HCT116 (cell line): Measurements from ENCODE around the gene CADPS2. TPM values are rescaled to one million over a fixed set of nuclear protein-coding genes. Genes with fewer than 3 reads are reported as not detected.

ENCODE experiments used
- ATAC-seq: fragments of 200-7000 bp; cut with Tn5 transposase; 2 replicates; pipeline ENCODE4 v1.9.1; 2020; ENCODE audit warnings: mild to moderate bottlenecking, moderate library complexity
- BruUV-seq: library from RNA; stranded (reverse); fragments of 400-500 nt; replicated peaks from 2 replicates; lab custom pipeline; 2021; lab: Mats Ljungman, UMichigan
- CTCF ChIA-PET: fragments of 300-600 bp; sonication (Branson Sonifier 250); formaldehyde crosslinking; loops from one replicate; lab custom pipeline; 2021; ENCODE audit warnings: antibody characterized with exemption; lab: Charles Lee
- POLR2A ChIA-PET: fragments of 300-600, 350-600 bp; sonication (Branson Sonifier 250); formaldehyde crosslinking; loops from one replicate; lab custom pipeline; 2021; ENCODE audit warnings: antibody characterized with exemption; lab: Charles Lee
- RAD21 ChIA-PET, 2 experiments: fragments of 300-600 bp; sonication (Branson Sonifier 250); formaldehyde crosslinking; loops; one replicate each; lab custom pipeline; 2023; ENCODE audit warnings: low total read pairs in 2 of 2; ENCODE audit not compliant: uncharacterized antibody in 2 of 2, unreplicated experiment in 2 of 2, low non-redundant PET in 1 of 2; lab: Charles Lee
- DNase-seq: peaks from one replicate; pipeline ENCODE4 v3.0.0-alpha.2; 2010; ENCODE audit warnings: low read depth, low spot score
- H2AFZ ChIP-seq: fragments of 200-600 bp; shearing (Covaris generic), sonication (generic); 2 replicates; pipeline ENCODE4 v1.6.1; 2017; ENCODE audit warnings: low read depth, mixed run types, mixed read lengths, antibody characterized with exemption, low read length; ENCODE audit not compliant: poor library complexity, severe bottlenecking
- H3K27ac ChIP-seq: 2 replicates; pipeline ENCODE4 v1.5.1; 2012; ENCODE audit warnings: low read depth, low read length
- H3K27me3 ChIP-seq: fragments of 200-600 bp; sonication (generic); 2 replicates; pipeline ENCODE4 v1.6.1; 2016; ENCODE audit warnings: mixed run types, low read length, mixed read lengths; ENCODE audit not compliant: insufficient read depth
- H3K36me3 ChIP-seq, 2 experiments: fragments of 200-500 bp in 1 of 2; fragments of 200-600 bp in 1 of 2; sonication (Bioruptor generic) in 1 of 2; sonication (generic) in 1 of 2; 2 replicates each; pipeline versions ENCODE4 v1.5.1 to v1.6.1; 2014 to 2016; ENCODE audit warnings: low read length in 2 of 2, inconsistent platforms in 1 of 2, mixed read lengths in 1 of 2, mixed run types in 1 of 2; ENCODE audit not compliant: insufficient read depth in 2 of 2, control insufficient read depth in 1 of 2
- H3K4me1 ChIP-seq, 2 experiments: fragments of 200-600 bp in 1 of 2; sonication (generic) in 1 of 2; 2 replicates each; pipeline versions ENCODE4 v1.5.1 to v1.6.1; 2012 to 2017; ENCODE audit warnings: low read length in 2 of 2, inconsistent platforms in 1 of 2, mild to moderate bottlenecking in 1 of 2, mixed read lengths in 1 of 2, mixed run types in 1 of 2, moderate library complexity in 1 of 2; ENCODE audit not compliant: insufficient read depth in 2 of 2, control insufficient read depth in 1 of 2
- H3K4me2 ChIP-seq: fragments of 200-600 bp; sonication (generic); 2 replicates; pipeline ENCODE4 v1.6.1; 2017; ENCODE audit warnings: mixed run types, low read length, mixed read lengths
- H3K4me3 ChIP-seq, 2 experiments: fragments of 200-600 bp in 1 of 2; sonication (generic) in 1 of 2; replicated peaks in 1 of 2; 2 replicates each; pipeline ENCODE4 v1.5.1; 2011 to 2016; ENCODE audit warnings: low read length in 2 of 2, control low read depth in 1 of 2, low read depth in 1 of 2, mild to moderate bottlenecking in 1 of 2, mixed read lengths in 1 of 2, mixed run types in 1 of 2
- H3K79me2 ChIP-seq: fragments of 200-600 bp; sonication (generic); 2 replicates; pipeline ENCODE4 v1.6.1; 2017; ENCODE audit warnings: mild to moderate bottlenecking, mixed run types, low read length, moderate library complexity, mixed read lengths; ENCODE audit not compliant: insufficient read depth
- H3K9ac ChIP-seq: fragments of 200-600 bp; sonication (generic); 2 replicates; pipeline ENCODE4 v1.6.1; 2016; ENCODE audit warnings: low read length, mixed read lengths
- H3K9me2 ChIP-seq: fragments of 200-600 bp; sonication (generic), shearing (Covaris generic); 2 replicates; pipeline ENCODE4 v1.6.1; 2017; ENCODE audit warnings: mixed run types, mild to moderate bottlenecking, moderate library complexity; ENCODE audit not compliant: insufficient read depth
- H3K9me3 ChIP-seq, 2 experiments: fragments of 200-500 bp in 1 of 2; fragments of 200-600 bp in 1 of 2; sonication (Bioruptor generic) in 1 of 2; sonication (generic) in 1 of 2; 2 replicates each; pipeline ENCODE4 v1.6.1; 2014 to 2017; ENCODE audit warnings: low read length in 2 of 2, mixed read lengths in 2 of 2, inconsistent platforms in 1 of 2, low read depth in 1 of 2, mild to moderate bottlenecking in 1 of 2, mixed run types in 1 of 2, moderate library complexity in 1 of 2; ENCODE audit not compliant: control insufficient read depth in 1 of 2, insufficient read depth in 1 of 2
- H4K20me1 ChIP-seq: fragments of 200-600 bp; sonication (generic), shearing (Covaris generic); 2 replicates; pipeline ENCODE4 v1.6.1; 2017; ENCODE audit warnings: mixed run types, mild to moderate bottlenecking, moderate library complexity; ENCODE audit not compliant: insufficient read depth
- CBX3 ChIP-seq: IDR thresholded peaks from 2 replicates; pipeline ENCODE4 v1.6.1; 2012; ENCODE audit warnings: low read depth
- CEBPB ChIP-seq: IDR thresholded peaks from 2 replicates; pipeline ENCODE4 v1.6.1; 2012; ENCODE audit warnings: low read depth
- ELF1 ChIP-seq: IDR thresholded peaks from 2 replicates; pipeline ENCODE4 v1.6.1; 2012; ENCODE audit warnings: low read depth, borderline replicate concordance
- EZH2 ChIP-seq: fragments of 200-600 bp; sonication (generic); IDR thresholded peaks from 2 replicates; pipeline ENCODE4 v1.6.1; 2017; ENCODE audit warnings: antibody characterized with exemption, mixed run types
- EZH2phosphoT487 ChIP-seq: fragments of 200-600 bp; IDR thresholded peaks from 2 replicates; pipeline ENCODE4 v1.6.1; 2018; ENCODE audit warnings: antibody characterized with exemption, borderline replicate concordance
- FOSL1 ChIP-seq: IDR thresholded peaks from 2 replicates; pipeline ENCODE4 v1.6.1; 2012; ENCODE audit warnings: low read depth
- POLR2AphosphoS5 ChIP-seq: IDR thresholded peaks from 2 replicates; pipeline ENCODE4 v1.6.1; 2011; ENCODE audit warnings: mild to moderate bottlenecking, low read depth, low read length, moderate library complexity
- SP1 ChIP-seq: IDR thresholded peaks from 2 replicates; pipeline ENCODE4 v1.6.1; 2012; ENCODE audit warnings: low read depth
- TCF7L2 ChIP-seq: IDR thresholded peaks from 2 replicates; pipeline ENCODE4 v1.7.0; 2011; ENCODE audit warnings: borderline replicate concordance, inconsistent platforms; ENCODE audit not compliant: insufficient read depth, insufficient read length; ENCODE audit errors: extremely low read depth
- YY1 ChIP-seq: IDR thresholded peaks from 2 replicates; pipeline ENCODE4 v1.6.1; 2011; ENCODE audit warnings: low read length, low read depth, moderate library complexity, mild to moderate bottlenecking; ENCODE audit not compliant: insufficient replicate concordance; ENCODE audit errors: extremely low read depth
- ZNF274 ChIP-seq: fragments of 200-500 bp; sonication (Bioruptor generic); IDR thresholded peaks from 2 replicates; pipeline ENCODE4 v1.6.1; 2014; ENCODE audit warnings: mild to moderate bottlenecking, low read depth, low read length, inconsistent platforms
- intact Hi-C: fragments of 100-400 bp; cut with micrococcal nuclease; formaldehyde crosslinking; loops from 2 replicates; pipeline ENCODE4 v1.10.0; 2022
- total RNA-seq: library from RNA; stranded (reverse); gene quantifications from one replicate; pipeline ENCODE4 v1.2.1, GENCODE V29; 2021; ENCODE audit not compliant: unreplicated experiment
- TF ChIP-seq, protein P1 (sequence below): IDR thresholded peaks from 2 replicates; pipeline ENCODE4 v1.6.1; 2012
- TF ChIP-seq, protein P2 (sequence below): IDR thresholded peaks from 2 replicates; pipeline ENCODE4 v1.6.1; 2012; ENCODE audit warnings: low read depth
- TF ChIP-seq, protein P3 (sequence below), 3 experiments: fragments of 200-600 bp in 1 of 3; sonication (generic) in 1 of 3; IDR thresholded peaks in 2 of 3; conservative IDR thresholded peaks in 1 of 3; 2 replicates each; pipeline ENCODE4 v1.5.1; 2012 to 2017; ENCODE audit warnings: low read depth in 2 of 3, low read length in 2 of 3, antibody characterized with exemption in 1 of 3, borderline replicate concordance in 1 of 3, control low read depth in 1 of 3, mild to moderate bottlenecking in 1 of 3, mixed read lengths in 1 of 3, mixed run types in 1 of 3, moderate library complexity in 1 of 3; ENCODE audit not compliant: insufficient read depth in 1 of 3
- TF ChIP-seq, protein P4 (sequence below): IDR thresholded peaks from 2 replicates; pipeline ENCODE4 v1.6.1; 2011; ENCODE audit warnings: mild to moderate bottlenecking, low read length, moderate library complexity; ENCODE audit not compliant: insufficient replicate concordance; ENCODE audit errors: extremely low read depth

Gene CADPS2
- total RNA-seq, 1 experiment from 2014 or later = 7.5 TPM

DNA sequence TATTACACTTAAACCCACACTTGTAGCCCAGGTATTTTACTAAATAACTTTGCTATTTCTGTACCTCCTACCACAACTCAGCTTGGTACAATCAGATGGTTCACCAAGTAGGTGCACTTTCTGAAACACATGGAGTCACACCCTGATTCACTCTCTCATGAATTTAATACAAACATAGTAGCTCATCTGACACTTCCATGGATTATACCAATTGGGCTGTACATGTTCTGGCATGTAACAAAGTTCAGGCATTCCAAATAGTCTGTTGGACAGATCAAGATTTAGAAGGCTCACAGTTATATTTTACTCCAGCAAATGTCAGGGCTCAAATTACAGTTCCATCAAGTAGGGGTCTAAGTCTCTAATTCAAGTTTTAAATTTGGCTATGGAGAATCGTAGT is 121.4 kb downstream of the CADPS2 start:
- Histone ChIP-seq H3K4me2 (no peak overlapping the region), H3K9ac (no peak overlapping the region), H2AFZ (no peak overlapping the region), H3K9me3 (no peaks in the 10 kb centered on the region), H3K79me2 (no peaks in the 10 kb centered on the region), H3K4me3 (no peak overlapping the region), H3K27me3 (no peaks in the 10 kb centered on the region), H4K20me1 (no peaks in the 10 kb centered on the region), H3K36me3 (no peaks in the 10 kb centered on the region), H3K27ac (no peak overlapping the region), H3K9me2 (no peaks in the 10 kb centered on the region), H3K4me1 (no peaks in the 10 kb centered on the region)
- intact Hi-C loops = no loop called here
- TF ChIP-seq CEBPB (no peak), CBX3 (no peak), ELF1 (no peak), ZNF274 (no peak), YY1 (no peak), POLR2AphosphoS5 (no peak), SP1 (no peak), EZH2phosphoT487 (no peak), EZH2 (no peak), FOSL1 (no peak), TCF7L2 (no peak)
- TF ChIP-seq, protein P1, sequence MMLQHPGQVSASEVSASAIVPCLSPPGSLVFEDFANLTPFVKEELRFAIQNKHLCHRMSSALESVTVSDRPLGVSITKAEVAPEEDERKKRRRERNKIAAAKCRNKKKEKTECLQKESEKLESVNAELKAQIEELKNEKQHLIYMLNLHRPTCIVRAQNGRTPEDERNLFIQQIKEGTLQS = no peak
- TF ChIP-seq, protein P2, sequence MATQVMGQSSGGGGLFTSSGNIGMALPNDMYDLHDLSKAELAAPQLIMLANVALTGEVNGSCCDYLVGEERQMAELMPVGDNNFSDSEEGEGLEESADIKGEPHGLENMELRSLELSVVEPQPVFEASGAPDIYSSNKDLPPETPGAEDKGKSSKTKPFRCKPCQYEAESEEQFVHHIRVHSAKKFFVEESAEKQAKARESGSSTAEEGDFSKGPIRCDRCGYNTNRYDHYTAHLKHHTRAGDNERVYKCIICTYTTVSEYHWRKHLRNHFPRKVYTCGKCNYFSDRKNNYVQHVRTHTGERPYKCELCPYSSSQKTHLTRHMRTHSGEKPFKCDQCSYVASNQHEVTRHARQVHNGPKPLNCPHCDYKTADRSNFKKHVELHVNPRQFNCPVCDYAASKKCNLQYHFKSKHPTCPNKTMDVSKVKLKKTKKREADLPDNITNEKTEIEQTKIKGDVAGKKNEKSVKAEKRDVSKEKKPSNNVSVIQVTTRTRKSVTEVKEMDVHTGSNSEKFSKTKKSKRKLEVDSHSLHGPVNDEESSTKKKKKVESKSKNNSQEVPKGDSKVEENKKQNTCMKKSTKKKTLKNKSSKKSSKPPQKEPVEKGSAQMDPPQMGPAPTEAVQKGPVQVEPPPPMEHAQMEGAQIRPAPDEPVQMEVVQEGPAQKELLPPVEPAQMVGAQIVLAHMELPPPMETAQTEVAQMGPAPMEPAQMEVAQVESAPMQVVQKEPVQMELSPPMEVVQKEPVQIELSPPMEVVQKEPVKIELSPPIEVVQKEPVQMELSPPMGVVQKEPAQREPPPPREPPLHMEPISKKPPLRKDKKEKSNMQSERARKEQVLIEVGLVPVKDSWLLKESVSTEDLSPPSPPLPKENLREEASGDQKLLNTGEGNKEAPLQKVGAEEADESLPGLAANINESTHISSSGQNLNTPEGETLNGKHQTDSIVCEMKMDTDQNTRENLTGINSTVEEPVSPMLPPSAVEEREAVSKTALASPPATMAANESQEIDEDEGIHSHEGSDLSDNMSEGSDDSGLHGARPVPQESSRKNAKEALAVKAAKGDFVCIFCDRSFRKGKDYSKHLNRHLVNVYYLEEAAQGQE = no peak
- TF ChIP-seq, protein P3, sequence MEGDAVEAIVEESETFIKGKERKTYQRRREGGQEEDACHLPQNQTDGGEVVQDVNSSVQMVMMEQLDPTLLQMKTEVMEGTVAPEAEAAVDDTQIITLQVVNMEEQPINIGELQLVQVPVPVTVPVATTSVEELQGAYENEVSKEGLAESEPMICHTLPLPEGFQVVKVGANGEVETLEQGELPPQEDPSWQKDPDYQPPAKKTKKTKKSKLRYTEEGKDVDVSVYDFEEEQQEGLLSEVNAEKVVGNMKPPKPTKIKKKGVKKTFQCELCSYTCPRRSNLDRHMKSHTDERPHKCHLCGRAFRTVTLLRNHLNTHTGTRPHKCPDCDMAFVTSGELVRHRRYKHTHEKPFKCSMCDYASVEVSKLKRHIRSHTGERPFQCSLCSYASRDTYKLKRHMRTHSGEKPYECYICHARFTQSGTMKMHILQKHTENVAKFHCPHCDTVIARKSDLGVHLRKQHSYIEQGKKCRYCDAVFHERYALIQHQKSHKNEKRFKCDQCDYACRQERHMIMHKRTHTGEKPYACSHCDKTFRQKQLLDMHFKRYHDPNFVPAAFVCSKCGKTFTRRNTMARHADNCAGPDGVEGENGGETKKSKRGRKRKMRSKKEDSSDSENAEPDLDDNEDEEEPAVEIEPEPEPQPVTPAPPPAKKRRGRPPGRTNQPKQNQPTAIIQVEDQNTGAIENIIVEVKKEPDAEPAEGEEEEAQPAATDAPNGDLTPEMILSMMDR (IDR thresholded peaks at IDR 0.05 in 2 of 3, conservative IDR thresholded peaks at IDR 0.05 in 1 of 3; ENCODE audit: borderline replicate concordance in 1 of 3, insufficient read depth in 1 of 3, low read depth in 2 of 3, low read length in 2 of 3) = no peak
- TF ChIP-seq, protein P4, sequence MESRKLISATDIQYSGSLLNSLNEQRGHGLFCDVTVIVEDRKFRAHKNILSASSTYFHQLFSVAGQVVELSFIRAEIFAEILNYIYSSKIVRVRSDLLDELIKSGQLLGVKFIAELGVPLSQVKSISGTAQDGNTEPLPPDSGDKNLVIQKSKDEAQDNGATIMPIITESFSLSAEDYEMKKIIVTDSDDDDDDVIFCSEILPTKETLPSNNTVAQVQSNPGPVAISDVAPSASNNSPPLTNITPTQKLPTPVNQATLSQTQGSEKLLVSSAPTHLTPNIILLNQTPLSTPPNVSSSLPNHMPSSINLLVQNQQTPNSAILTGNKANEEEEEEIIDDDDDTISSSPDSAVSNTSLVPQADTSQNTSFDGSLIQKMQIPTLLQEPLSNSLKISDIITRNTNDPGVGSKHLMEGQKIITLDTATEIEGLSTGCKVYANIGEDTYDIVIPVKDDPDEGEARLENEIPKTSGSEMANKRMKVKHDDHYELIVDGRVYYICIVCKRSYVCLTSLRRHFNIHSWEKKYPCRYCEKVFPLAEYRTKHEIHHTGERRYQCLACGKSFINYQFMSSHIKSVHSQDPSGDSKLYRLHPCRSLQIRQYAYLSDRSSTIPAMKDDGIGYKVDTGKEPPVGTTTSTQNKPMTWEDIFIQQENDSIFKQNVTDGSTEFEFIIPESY = no peak
- DNase-seq (no peak), ATAC-seq (no peak)
- ChIA-PET RAD21 (no interaction called here), CTCF (no interaction called here), POLR2A (no interaction called here)
- BruUV-seq = no TSS peak
